IPS-15b (cell line): ENCODE measurements around the gene CSTF3.
"Not testable (repeated sequence)": the region's sequence is repeated elsewhere in the genome, so short reads cannot be mapped to it uniquely, and the experiment has no call there.

ENCODE experiments used
- H3K27me3 ChIP-seq: one replicate; pipeline ENCODE4 v1.6.1; 2013; ENCODE audit warnings: low read length; ENCODE audit not compliant: control insufficient read depth, insufficient read depth
- H3K36me3 ChIP-seq: one replicate; pipeline ENCODE4 v1.6.1; 2013; ENCODE audit warnings: low read length; ENCODE audit not compliant: control insufficient read depth, insufficient read depth
- H3K4me1 ChIP-seq: one replicate; pipeline ENCODE4 v1.6.1; 2013; ENCODE audit warnings: mild to moderate bottlenecking, low read length; ENCODE audit not compliant: control insufficient read depth, insufficient read depth
- H3K4me3 ChIP-seq: one replicate; pipeline ENCODE4 v1.5.1; 2013; ENCODE audit warnings: low read depth, low read length
- H3K9ac ChIP-seq: one replicate; pipeline ENCODE4 v1.6.1; 2013; ENCODE audit warnings: low read depth, mild to moderate bottlenecking, low read length
- H3K9me3 ChIP-seq: one replicate; pipeline ENCODE4 v1.6.1; 2013; ENCODE audit warnings: mild to moderate bottlenecking, low read length; ENCODE audit not compliant: control insufficient read depth, insufficient read depth

The CSTF3 gene

GRCh38 chr11:33179348-33179803, 18.1 kb upstream of the CSTF3 start:
- H3K36me3 ChIP-seq = no peaks in the 10 kb centered on the region
- H3K9ac ChIP-seq = no peak overlapping the region
- H3K4me3 ChIP-seq = no peak overlapping the region
- peaks cover 12% of the 10 kb centered on the region for H3K4me1 ChIP-seq
- H3K27me3 ChIP-seq = no peaks in the 10 kb centered on the region
- no peaks in the 10 kb centered on the region for H3K9me3 ChIP-seq

- H3K9me3 ChIP-seq = no peaks in the 10 kb centered on the region
- no peaks in the 10 kb centered on the region for H3K36me3 ChIP-seq
- H3K27me3 ChIP-seq = no peaks in the 10 kb centered on the region
- H3K9ac ChIP-seq = no peak overlapping the region
- H3K4me1 ChIP-seq = peaks cover 12% of the 10 kb centered on the region
- H3K4me3 ChIP-seq = peak overlapping the region; percentile 1
Observed at GRCh38 chr11:33178443-33179180, 17.3 kb upstream of the CSTF3 start.

GRCh38 chr11:33177676-33178336, 16.5 kb upstream of the CSTF3 start:
- H3K4me3 ChIP-seq = peak overlapping the region; percentile 1
- no peaks in the 10 kb centered on the region for H3K36me3 ChIP-seq
- H3K9me3 ChIP-seq = no peaks in the 10 kb centered on the region
- no peak overlapping the region for H3K9ac ChIP-seq
- H3K4me1 ChIP-seq = peaks cover 12% of the 10 kb centered on the region
- no peaks in the 10 kb centered on the region for H3K27me3 ChIP-seq

GRCh38 chr11:33176760-33177159, 15.5 kb upstream of the CSTF3 start:
- not testable (repeated sequence) for H3K4me3 ChIP-seq, H3K9ac ChIP-seq, H3K36me3 ChIP-seq, H3K9me3 ChIP-seq, H3K27me3 ChIP-seq
- peaks cover 12% of the 10 kb centered on the region for H3K4me1 ChIP-seq

GRCh38 chr11:33172996-33173395, 11.7 kb upstream of the CSTF3 start:
- Histone ChIP-seq H3K4me3 (no peak overlapping the region), H3K9ac (no peak overlapping the region), H3K36me3 (no peaks in the 10 kb centered on the region), H3K27me3 (no peaks in the 10 kb centered on the region), H3K9me3 (no peaks in the 10 kb centered on the region), H3K4me1 (peaks cover 6% of the 10 kb centered on the region)

GRCh38 chr11:33172345-33172744, 11.1 kb upstream of the CSTF3 start:
- H3K36me3 ChIP-seq = no peaks in the 10 kb centered on the region
- no peak overlapping the region for H3K4me3 ChIP-seq
- H3K9ac ChIP-seq = no peak overlapping the region
- H3K9me3 ChIP-seq = no peaks in the 10 kb centered on the region
- no peaks in the 10 kb centered on the region for H3K27me3 ChIP-seq
- no peaks in the 10 kb centered on the region for H3K4me1 ChIP-seq

- Histone ChIP-seq H3K4me1 (no peaks in the 10 kb centered on the region), H3K36me3 (no peaks in the 10 kb centered on the region), H3K9me3 (no peaks in the 10 kb centered on the region), H3K9ac (no peak overlapping the region), H3K4me3 (no peak overlapping the region), H3K27me3 (no peaks in the 10 kb centered on the region)
Observed at GRCh38 chr11:33171251-33171650, 10.0 kb upstream of the CSTF3 start.

GRCh38 chr11:33168709-33169200, 7.5 kb upstream of the CSTF3 start:
- no peaks in the 10 kb centered on the region for H3K9me3 ChIP-seq
- H3K4me3 ChIP-seq = no peak overlapping the region
- H3K36me3 ChIP-seq = no peaks in the 10 kb centered on the region
- H3K4me1 ChIP-seq = no peaks in the 10 kb centered on the region
- H3K27me3 ChIP-seq = no peaks in the 10 kb centered on the region
- no peak overlapping the region for H3K9ac ChIP-seq

- Histone ChIP-seq H3K9ac (no peak overlapping the region), H3K4me1 (peaks cover 9% of the 10 kb centered on the region), H3K4me3 (no peak overlapping the region)
Observed at GRCh38 chr11:33162831-33163230, 1.6 kb upstream of the CSTF3 start.

GRCh38 chr11:33160587-33160986, 693 bp downstream of the CSTF3 start:
- H3K9me3 ChIP-seq = no peaks in the 10 kb centered on the region
- peak overlapping the region; percentile 95 for H3K9ac ChIP-seq
- H3K36me3 ChIP-seq = no peaks in the 10 kb centered on the region
- H3K27me3 ChIP-seq = no peaks in the 10 kb centered on the region
- peak overlapping the region; percentile 95 for H3K4me3 ChIP-seq
- H3K4me1 ChIP-seq = peaks cover 12% of the 10 kb centered on the region

More at GRCh38 chr11:33162831-33163230, 1.6 kb upstream of the CSTF3 start:
- Histone ChIP-seq H3K36me3 (no peaks in the 10 kb centered on the region), H3K27me3 (no peaks in the 10 kb centered on the region), H3K9me3 (no peaks in the 10 kb centered on the region)

GRCh38 chr11:33160136-33160535, 1.1 kb downstream of the CSTF3 start:
- H3K9me3 ChIP-seq = no peaks in the 10 kb centered on the region
- no peaks in the 10 kb centered on the region for H3K36me3 ChIP-seq
- H3K4me1 ChIP-seq = peaks cover 12% of the 10 kb centered on the region
- no peaks in the 10 kb centered on the region for H3K27me3 ChIP-seq
- H3K9ac ChIP-seq = peak overlapping the region; percentile 95
- peak overlapping the region; percentile 95 for H3K4me3 ChIP-seq

GRCh38 chr11:33159378-33159867, 1.9 kb downstream of the CSTF3 start:
- not testable (repeated sequence) for H3K9me3 ChIP-seq, H3K9ac ChIP-seq, H3K27me3 ChIP-seq, H3K36me3 ChIP-seq
- H3K4me1 ChIP-seq = peaks cover 12% of the 10 kb centered on the region
- peak overlapping the region; percentile 95 for H3K4me3 ChIP-seq
